ENCODE measurements around the gene CBFA2T3.

CBFA2T3 gene

GRCh38 chr16:88855736-88856121, 121.3 kb downstream of the CBFA2T3 start:
- H3K4me3 ChIP-seq: peak overlapping the region; percentile 66

GRCh38 chr16:88855176-88855575, 121.8 kb downstream of the CBFA2T3 start:
- H3K27ac ChIP-seq: no peak overlapping the region
- peak overlapping the region; percentile 31; the same call in 1 of the 2 replicates for H3K9ac ChIP-seq
- peaks cover 56% of the 10 kb centered on the region for H3K4me1 ChIP-seq
- H3K4me3 ChIP-seq: no peak overlapping the region
- peak overlapping the region; percentile 97 for H3K4me2 ChIP-seq
- peaks cover 83% of the 10 kb centered on the region for H4K20me1 ChIP-seq
- H3K36me3 ChIP-seq: peaks cover 30% of the 10 kb centered on the region
- no peaks in the 10 kb centered on the region for H3K27me3 ChIP-seq
- no peaks in the 10 kb centered on the region for H3K9me3 ChIP-seq
- TF ChIP-seq Cebpa-rat (IDR thresholded peaks at IDR 0.05): no peak

More at GRCh38 chr16:88855736-88856121, 121.3 kb downstream of the CBFA2T3 start:
- Histone ChIP-seq H3K4me2 (peak overlapping the region; percentile 97), H3K9me3 (no peaks in the 10 kb centered on the region), H3K27me3 (no peaks in the 10 kb centered on the region), H3K27ac (peak overlapping the region; percentile 55; the same call in 1 of the 2 replicates), H3K4me1 (peaks cover 62% of the 10 kb centered on the region), H3K36me3 (peaks cover 30% of the 10 kb centered on the region), H3K9ac (peak overlapping the region; percentile 74; the same call in 1 of the 2 replicates), H4K20me1 (peaks cover 83% of the 10 kb centered on the region)
- TF ChIP-seq Cebpa-rat (IDR thresholded peaks at IDR 0.05): no peak

- H3K4me1 ChIP-seq: peaks cover 49% of the 10 kb centered on the region
- TF ChIP-seq Cebpa-rat (IDR thresholded peaks at IDR 0.05): no peak
- no peak overlapping the region for H3K27ac ChIP-seq
- H3K36me3 ChIP-seq: peaks cover 37% of the 10 kb centered on the region
- H3K27me3 ChIP-seq: no peaks in the 10 kb centered on the region
- peak overlapping the region; percentile 97 for H3K4me2 ChIP-seq
- no peaks in the 10 kb centered on the region for H3K9me3 ChIP-seq
- H4K20me1 ChIP-seq: peaks cover 83% of the 10 kb centered on the region
- H3K9ac ChIP-seq: peak overlapping the region; percentile 31; the same call in 1 of the 2 replicates
- no peak overlapping the region for H3K4me3 ChIP-seq
Observed at GRCh38 chr16:88854306-88855111, 122.5 kb downstream of the CBFA2T3 start.

- H4K20me1 ChIP-seq: peaks cover 84% of the 10 kb centered on the region
- no peak for TF ChIP-seq Cebpa-rat (IDR thresholded peaks at IDR 0.05)
- H3K27me3 ChIP-seq: no peaks in the 10 kb centered on the region
- H3K4me2 ChIP-seq: no peak overlapping the region
- peaks cover 39% of the 10 kb centered on the region for H3K4me1 ChIP-seq
- H3K9me3 ChIP-seq: no peaks in the 10 kb centered on the region
- H3K4me3 ChIP-seq: no peak overlapping the region
- H3K9ac ChIP-seq: 0 out of 2 replicates have a peak overlapping the region, but pooled peaks have one; percentile 10
- 0 out of 2 replicates have a peak overlapping the region, but pooled peaks have one; percentile 18 for H3K27ac ChIP-seq
- H3K36me3 ChIP-seq: peaks cover 48% of the 10 kb centered on the region
Observed at GRCh38 chr16:88853325-88853941, 123.6 kb downstream of the CBFA2T3 start.

- Histone ChIP-seq H3K36me3 (peaks cover 63% of the 10 kb centered on the region), H3K27ac (no peak overlapping the region), H3K9ac (no peak overlapping the region; the same call in 1 of the 2 replicates), H3K4me1 (peaks cover 29% of the 10 kb centered on the region), H3K4me3 (no peak overlapping the region), H3K27me3 (no peaks in the 10 kb centered on the region), H3K4me2 (no peak overlapping the region), H4K20me1 (peaks cover 91% of the 10 kb centered on the region), H3K9me3 (no peaks in the 10 kb centered on the region)
- no peak for TF ChIP-seq Cebpa-rat (IDR thresholded peaks at IDR 0.05)
Observed at GRCh38 chr16:88851616-88852015, 125.4 kb downstream of the CBFA2T3 start.

- TF ChIP-seq Cebpa-rat (IDR thresholded peaks at IDR 0.05): no peak
- Histone ChIP-seq H3K4me3 (no peak overlapping the region), H3K9me3 (no peaks in the 10 kb centered on the region), H3K4me1 (peaks cover 23% of the 10 kb centered on the region), H3K4me2 (no peak overlapping the region), H3K27me3 (no peaks in the 10 kb centered on the region), H3K36me3 (peaks cover 70% of the 10 kb centered on the region), H3K27ac (no peak overlapping the region), H4K20me1 (peaks cover 94% of the 10 kb centered on the region), H3K9ac (no peak overlapping the region)
Observed at GRCh38 chr16:88850531-88851199, 126.3 kb downstream of the CBFA2T3 start.

- H3K4me1 ChIP-seq: peaks cover 15% of the 10 kb centered on the region; the same call in 1 of the 2 replicates
- no peak overlapping the region; the same call in 1 of the 2 replicates for H3K27ac ChIP-seq
- H3K9me3 ChIP-seq: no peaks in the 10 kb centered on the region
- H3K4me2 ChIP-seq: no peak overlapping the region
- H3K9ac ChIP-seq: no peak overlapping the region
- H3K36me3 ChIP-seq: peaks cover 65% of the 10 kb centered on the region
- TF ChIP-seq Cebpa-rat (IDR thresholded peaks at IDR 0.05): no peak
- H3K27me3 ChIP-seq: no peaks in the 10 kb centered on the region
- no peak overlapping the region for H3K4me3 ChIP-seq
- H4K20me1 ChIP-seq: peaks cover 94% of the 10 kb centered on the region
Observed at GRCh38 chr16:88848557-88848956, 128.4 kb downstream of the CBFA2T3 start.

- Histone ChIP-seq H3K9ac (no peak overlapping the region), H3K4me1 (peaks cover 12% of the 10 kb centered on the region; the same call in 1 of the 2 replicates), H3K27ac (no peak overlapping the region), H3K27me3 (no peaks in the 10 kb centered on the region), H4K20me1 (peaks cover 94% of the 10 kb centered on the region), H3K36me3 (peaks cover 69% of the 10 kb centered on the region), H3K4me3 (no peak overlapping the region), H3K9me3 (no peaks in the 10 kb centered on the region), H3K4me2 (no peak overlapping the region)
- no peak for TF ChIP-seq Cebpa-rat (IDR thresholded peaks at IDR 0.05)
Observed at GRCh38 chr16:88847654-88848053, 129.4 kb downstream of the CBFA2T3 start.

GRCh38 chr16:88846088-88846487, 130.9 kb downstream of the CBFA2T3 start:
- H3K4me2 ChIP-seq: no peak overlapping the region
- peaks cover 94% of the 10 kb centered on the region for H4K20me1 ChIP-seq
- peaks cover 25% of the 10 kb centered on the region for H3K4me1 ChIP-seq
- no peaks in the 10 kb centered on the region for H3K9me3 ChIP-seq
- H3K36me3 ChIP-seq: peaks cover 71% of the 10 kb centered on the region
- no peak overlapping the region for H3K4me3 ChIP-seq
- H3K27me3 ChIP-seq: no peaks in the 10 kb centered on the region
- TF ChIP-seq Cebpa-rat (IDR thresholded peaks at IDR 0.05): no peak
- no peak overlapping the region for H3K9ac ChIP-seq
- no peak overlapping the region for H3K27ac ChIP-seq
